PC-9 (cell line): Measurements from ENCODE around the gene DCAF17. TPM values are rescaled to one million over a fixed set of nuclear protein-coding genes. Genes with fewer than 3 reads are reported as not detected.

Experiments
- BruUV-seq: library from RNA; stranded (reverse); fragments of 400-500 nt; replicated peaks from 2 replicates; lab custom pipeline; 2021; lab: Mats Ljungman, UMichigan
- CTCF ChIA-PET: fragments of 300-600 bp; sonication (Branson Sonifier 250); formaldehyde crosslinking; loops from one replicate; lab custom pipeline; 2022; ENCODE audit warnings: antibody characterized with exemption; lab: Charles Lee
- POLR2A ChIA-PET: fragments of 300-600 bp; sonication (Branson Sonifier 250); formaldehyde crosslinking; loops from one replicate; lab custom pipeline; 2022; ENCODE audit warnings: antibody characterized with exemption; ENCODE audit not compliant: unreplicated experiment; lab: Charles Lee
- DNase-seq, 2 experiments: peaks; one replicate each; pipeline versions ENCODE4 v3.0.0 to v3.0.0-alpha.2; 2015 to 2022; ENCODE audit warnings: mixed read lengths in 1 of 2
- H2AFZ ChIP-seq: fragments of 200-600 bp; sonication (generic); 2 replicates; pipeline ENCODE4 v1.8.1; 2017; ENCODE audit warnings: antibody characterized with exemption
- H3F3A ChIP-seq: fragments of 200-600 bp; sonication (generic); 2 replicates; pipeline ENCODE4 v1.8.1; 2017; ENCODE audit warnings: antibody characterized with exemption, mild to moderate bottlenecking, low read depth; ENCODE audit not compliant: insufficient read depth
- H3K27ac ChIP-seq: fragments of 200-600 bp; sonication (generic); 2 replicates; pipeline ENCODE4 v1.6.1; 2016; ENCODE audit warnings: mixed run types
- H3K27me3 ChIP-seq: fragments of 200-600 bp; sonication (generic); 2 replicates; pipeline ENCODE4 v1.6.1; 2016; ENCODE audit warnings: low read depth, mixed run types; ENCODE audit not compliant: insufficient read depth
- H3K36me3 ChIP-seq: fragments of 200-600 bp; sonication (generic); 2 replicates; pipeline ENCODE4 v1.6.1; 2016; ENCODE audit warnings: low read depth, mixed run types
- H3K4me1 ChIP-seq: fragments of 200-600 bp; sonication (generic); replicated peaks from 2 replicates; pipeline ENCODE4 v1.6.1; 2016; ENCODE audit warnings: mixed run types; ENCODE audit not compliant: insufficient read depth
- H3K4me2 ChIP-seq: fragments of 200-600 bp; sonication (generic); 2 replicates; pipeline ENCODE4 v1.6.1; 2017; ENCODE audit warnings: mixed run types
- H3K4me3 ChIP-seq: fragments of 200-600 bp; sonication (generic); 2 replicates; pipeline ENCODE4 v1.6.1; 2016; ENCODE audit warnings: mixed run types
- H3K79me2 ChIP-seq: fragments of 200-600 bp; sonication (generic); 2 replicates; pipeline ENCODE4 v1.6.1; 2017; ENCODE audit warnings: low read depth, mixed run types
- H3K9me2 ChIP-seq: fragments of 200-600 bp; sonication (generic); 2 replicates; pipeline ENCODE4 v1.8.1; 2017; ENCODE audit warnings: mild to moderate bottlenecking; ENCODE audit not compliant: insufficient read depth
- H3K9me3 ChIP-seq: fragments of 200-600 bp; sonication (generic); 2 replicates; pipeline ENCODE4 v1.8.1; 2016; ENCODE audit warnings: low read depth; ENCODE audit not compliant: insufficient read depth
- H4K20me1 ChIP-seq: fragments of 200-600 bp; sonication (generic); 2 replicates; pipeline ENCODE4 v1.8.1; 2017; ENCODE audit not compliant: insufficient read depth
- EZH2 ChIP-seq: fragments of 200-600 bp; sonication (generic); IDR thresholded peaks from 2 replicates; pipeline ENCODE4 v1.8.0; 2017; ENCODE audit warnings: antibody characterized with exemption, low read depth
- intact Hi-C: fragments of 100-400 bp; cut with micrococcal nuclease; formaldehyde crosslinking; loops from one replicate; pipeline ENCODE4 v1.10.0; 2022; ENCODE audit not compliant: unreplicated experiment
- total RNA-seq: library from RNA; stranded (reverse); gene quantifications from 2 replicates; pipeline ENCODE4 v1.2.3, GENCODE V29; 2021
- TF ChIP-seq, protein P1 (sequence below): fragments of 200-600 bp; sonication (generic); conservative IDR thresholded peaks from 2 replicates; pipeline ENCODE4 v1.6.1; 2017; ENCODE audit warnings: mixed run types, antibody characterized with exemption, mild to moderate bottlenecking, moderate library complexity

DCAF17 gene
- total RNA-seq, 1 experiment from 2014 or later, result 22.0 TPM

DNA sequence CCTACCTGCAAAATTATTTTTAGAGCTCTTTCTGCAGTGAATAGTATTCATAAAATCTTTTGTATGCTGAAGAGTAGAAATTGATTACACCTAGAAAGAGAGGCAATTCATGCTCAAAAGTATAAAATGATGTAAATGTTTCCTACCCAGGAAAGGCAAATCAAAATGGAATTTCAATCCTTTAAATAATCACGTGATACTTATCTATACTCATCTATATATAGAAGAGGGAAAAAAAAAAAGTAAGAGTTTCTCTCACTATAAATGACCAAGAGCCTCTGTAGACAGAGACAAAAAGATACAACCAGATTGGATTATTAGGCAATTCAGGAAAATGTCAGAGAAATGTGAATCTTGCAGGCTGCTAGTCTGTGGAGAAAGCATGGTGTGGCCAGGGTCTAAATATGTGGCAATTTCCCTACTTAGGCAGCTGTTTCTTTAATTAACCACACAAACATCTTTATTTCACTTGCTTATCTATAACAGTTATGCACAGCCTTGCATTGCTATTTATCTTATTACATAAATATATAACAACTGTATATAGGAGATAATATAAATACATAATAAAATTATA lies 39.8 kb upstream of the DCAF17 start:
- Histone ChIP-seq H3K27ac (no peak overlapping the region), H3K4me1 (peaks cover 37% of the 10 kb centered on the region), H4K20me1 (no peaks in the 10 kb centered on the region), H3K36me3 (no peaks in the 10 kb centered on the region), H3F3A (peaks cover 24% of the 10 kb centered on the region), H3K79me2 (peaks cover 11% of the 10 kb centered on the region; the same call in 1 of the 2 replicates), H3K4me3 (no peak overlapping the region), H3K4me2 (no peak overlapping the region), H3K9me3 (no peaks in the 10 kb centered on the region), H2AFZ (no peak overlapping the region), H3K27me3 (no peaks in the 10 kb centered on the region), H3K9me2 (no peaks in the 10 kb centered on the region)
- ChIA-PET POLR2A (no interaction called here), CTCF (no interaction called here)
- no peak for DNase-seq
- no TSS peak for BruUV-seq
- TF ChIP-seq EZH2, result no peak
- TF ChIP-seq, protein P1, sequence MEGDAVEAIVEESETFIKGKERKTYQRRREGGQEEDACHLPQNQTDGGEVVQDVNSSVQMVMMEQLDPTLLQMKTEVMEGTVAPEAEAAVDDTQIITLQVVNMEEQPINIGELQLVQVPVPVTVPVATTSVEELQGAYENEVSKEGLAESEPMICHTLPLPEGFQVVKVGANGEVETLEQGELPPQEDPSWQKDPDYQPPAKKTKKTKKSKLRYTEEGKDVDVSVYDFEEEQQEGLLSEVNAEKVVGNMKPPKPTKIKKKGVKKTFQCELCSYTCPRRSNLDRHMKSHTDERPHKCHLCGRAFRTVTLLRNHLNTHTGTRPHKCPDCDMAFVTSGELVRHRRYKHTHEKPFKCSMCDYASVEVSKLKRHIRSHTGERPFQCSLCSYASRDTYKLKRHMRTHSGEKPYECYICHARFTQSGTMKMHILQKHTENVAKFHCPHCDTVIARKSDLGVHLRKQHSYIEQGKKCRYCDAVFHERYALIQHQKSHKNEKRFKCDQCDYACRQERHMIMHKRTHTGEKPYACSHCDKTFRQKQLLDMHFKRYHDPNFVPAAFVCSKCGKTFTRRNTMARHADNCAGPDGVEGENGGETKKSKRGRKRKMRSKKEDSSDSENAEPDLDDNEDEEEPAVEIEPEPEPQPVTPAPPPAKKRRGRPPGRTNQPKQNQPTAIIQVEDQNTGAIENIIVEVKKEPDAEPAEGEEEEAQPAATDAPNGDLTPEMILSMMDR, result no peak
- intact Hi-C loops, result no loop called here

DNA sequence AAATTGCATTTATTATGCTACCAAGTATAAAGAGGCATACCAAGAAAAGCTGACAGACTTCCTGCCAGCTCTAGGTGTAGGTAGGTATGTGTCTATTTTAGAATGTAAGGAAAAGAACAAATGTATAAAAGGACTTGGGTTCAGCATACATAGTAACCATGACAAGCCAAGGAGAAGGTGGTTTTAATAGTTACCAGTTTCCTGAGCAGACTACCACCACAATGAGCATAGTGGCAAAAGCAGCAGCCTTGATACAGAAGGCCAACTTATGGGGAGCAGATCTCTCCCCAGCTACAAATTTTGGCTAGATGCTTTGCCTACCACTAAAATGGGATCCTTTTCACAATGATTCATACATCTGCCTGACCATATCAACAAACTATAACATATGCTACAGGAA lies 34.7 kb upstream of the DCAF17 start:
- Histone ChIP-seq H4K20me1 (no peaks in the 10 kb centered on the region), H3K4me2 (no peak overlapping the region), H3K27ac (no peak overlapping the region), H3K27me3 (no peaks in the 10 kb centered on the region), H2AFZ (no peak overlapping the region), H3K9me2 (no peaks in the 10 kb centered on the region), H3K4me1 (peaks cover 5% of the 10 kb centered on the region; the same call in 1 of the 2 replicates), H3K9me3 (peaks cover 16% of the 10 kb centered on the region), H3F3A (0 out of 2 replicates have a peak, but pooled peaks cover 4% of the 10 kb centered on the region), H3K79me2 (peaks cover 8% of the 10 kb centered on the region; the same call in 1 of the 2 replicates), H3K4me3 (no peak overlapping the region), H3K36me3 (peaks cover 7% of the 10 kb centered on the region; the same call in 1 of the 2 replicates)
- intact Hi-C loops, result no loop called here
- CTCF ChIA-PET, result no interaction called here
- no TSS peak for BruUV-seq
- TF ChIP-seq, protein P1, result no peak
- TF ChIP-seq EZH2, result no peak
- DNase-seq, result no peak
- POLR2A ChIA-PET, result no interaction called here

DNA sequence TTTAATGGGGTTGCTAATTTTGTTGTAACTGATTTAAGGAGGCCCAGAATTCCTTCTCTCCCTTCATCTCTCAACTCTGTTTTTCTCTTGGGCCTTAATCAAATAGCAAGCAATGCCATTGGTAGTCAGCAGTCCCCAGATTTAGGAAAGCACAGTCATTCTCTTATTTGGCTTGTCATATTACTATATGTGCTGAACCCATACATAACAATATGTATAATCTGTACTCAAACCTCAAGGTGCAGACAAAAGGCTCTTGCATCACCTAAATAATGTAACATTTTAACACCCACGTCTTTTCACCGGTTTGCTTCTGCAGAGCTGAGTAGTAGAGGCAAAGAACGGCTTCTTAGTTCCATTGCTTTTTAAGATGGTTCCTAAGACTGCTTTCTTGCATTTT lies 33.6 kb upstream of the DCAF17 start:
- no peak overlapping the region for H3K27ac ChIP-seq
- no peaks in the 10 kb centered on the region for H3K27me3 ChIP-seq
- intact Hi-C loops, result no loop called here
- no peaks in the 10 kb centered on the region for H3K9me2 ChIP-seq
- no peak for DNase-seq
- no peak overlapping the region for H3K4me3 ChIP-seq
- ChIA-PET POLR2A (interaction anchor here (0.6 kb wide), 1 partner anchor 48 kb away, joined by 7 read pairs; no protein-coding TSS in a partner anchor), CTCF (no interaction called here)
- 0 out of 2 replicates have a peak, but pooled peaks cover 4% of the 10 kb centered on the region for H3F3A ChIP-seq
- no peak for TF ChIP-seq EZH2
- TF ChIP-seq, protein P1, result no peak
- H4K20me1 ChIP-seq, result no peaks in the 10 kb centered on the region
- H2AFZ ChIP-seq, result no peak overlapping the region
- H3K9me3 ChIP-seq, result peaks cover 18% of the 10 kb centered on the region
- BruUV-seq, result no TSS peak
- peaks cover 10% of the 10 kb centered on the region; the same call in 1 of the 2 replicates for H3K4me1 ChIP-seq
- H3K4me2 ChIP-seq, result no peak overlapping the region
- H3K79me2 ChIP-seq, result peaks cover 8% of the 10 kb centered on the region; the same call in 1 of the 2 replicates
- peaks cover 7% of the 10 kb centered on the region; the same call in 1 of the 2 replicates for H3K36me3 ChIP-seq
